HG03378 (cell line): ENCODE results near the gene TNFRSF1B.

ENCODE experiments used
- ATAC-seq: cut with Tn5 transposase; IDR thresholded peaks from one replicate; pipeline ENCODE4 v1.9.1; 2021; ENCODE audit warnings: mild to moderate bottlenecking, moderate library complexity; ENCODE audit not compliant: unreplicated experiment

Gene TNFRSF1B

GRCh38 chr1:12173631-12174121, 6.9 kb downstream of the TNFRSF1B start:
- no peak for ATAC-seq

- no peak for ATAC-seq
Measured at GRCh38 chr1:12174924-12175810, 8.4 kb downstream of the TNFRSF1B start.

- no peak for ATAC-seq
Measured at GRCh38 chr1:12176298-12177118, 9.7 kb downstream of the TNFRSF1B start.

GRCh38 chr1:12177156-12177998, 10.6 kb downstream of the TNFRSF1B start:
- no peak for ATAC-seq

GRCh38 chr1:12177999-12178441, 11.2 kb downstream of the TNFRSF1B start:
- no peak for ATAC-seq

GRCh38 chr1:12178511-12178910, 11.7 kb downstream of the TNFRSF1B start:
- no peak for ATAC-seq

GRCh38 chr1:12179111-12179519, 12.3 kb downstream of the TNFRSF1B start:
- ATAC-seq = no peak

GRCh38 chr1:12179676-12180075, 12.9 kb downstream of the TNFRSF1B start:
- ATAC-seq = no peak

- no peak for ATAC-seq
Measured at GRCh38 chr1:12180315-12180714, 13.5 kb downstream of the TNFRSF1B start.

- no peak for ATAC-seq
Measured at GRCh38 chr1:12180903-12181302, 14.1 kb downstream of the TNFRSF1B start.

GRCh38 chr1:12181568-12181967, 14.8 kb downstream of the TNFRSF1B start:
- ATAC-seq = no peak

- ATAC-seq = no peak
Measured at GRCh38 chr1:12182410-12182984, 15.7 kb downstream of the TNFRSF1B start.

GRCh38 chr1:12183095-12183794, 16.5 kb downstream of the TNFRSF1B start:
- ATAC-seq = no peak

- ATAC-seq = no peak
Measured at GRCh38 chr1:12184008-12184681, 17.4 kb downstream of the TNFRSF1B start.

- ATAC-seq = no peak
Measured at GRCh38 chr1:12185036-12185917, 18.5 kb downstream of the TNFRSF1B start.

GRCh38 chr1:12185918-12186678, 19.3 kb downstream of the TNFRSF1B start:
- ATAC-seq = no peak

- ATAC-seq = no peak
Measured at GRCh38 chr1:12186679-12186985, 19.8 kb downstream of the TNFRSF1B start.

GRCh38 chr1:12188115-12188514, 21.3 kb downstream of the TNFRSF1B start:
- no peak for ATAC-seq
